Naive thymus-derived CD4-positive, alpha-beta T cell (primary cell): ENCODE data around the gene ATP8A2. TPM values are rescaled to one million over a fixed set of nuclear protein-coding genes. Genes with fewer than 3 reads are reported as not detected.
A peak's percentile ranks its signal among the peaks of the same experiment; 100 is the strongest.
"Not testable (repeated sequence)": the region's sequence is repeated elsewhere in the genome, so short reads cannot be mapped to it uniquely, and the experiment has no call there.

ENCODE experiments used
- ATAC-seq: fragments of 150-1000 bp; cut with Tn5 transposase; 2 replicates; pipeline ENCODE4 v1.10.0; 2021; ENCODE audit warnings: mild to moderate bottlenecking, moderate library complexity
- CTCF ChIA-PET: fragments of 350-600 bp; sonication (Branson Sonifier 250); formaldehyde crosslinking; loops from one replicate; lab custom pipeline; 2021; ENCODE audit warnings: antibody characterized with exemption; lab: Charles Lee
- POLR2A ChIA-PET: fragments of 350-600 bp; sonication (Branson Sonifier 250); formaldehyde crosslinking; loops from one replicate; lab custom pipeline; 2021; ENCODE audit warnings: antibody characterized with exemption, inconsistent platforms; lab: Charles Lee
- DNase-seq, 9 donors: peaks; one replicate each; pipeline versions ENCODE4 v3.0.0 to v3.0.0-alpha.2; 2020 to 2022; ENCODE audit warnings: mixed read lengths in 1 of 9
- H3K27ac ChIP-seq: one replicate; pipeline ENCODE4 v1.7.0; 2013; ENCODE audit warnings: mild to moderate bottlenecking, low read depth, low read length, moderate library complexity
- H3K27me3 ChIP-seq, 2 donors: one replicate each; pipeline ENCODE4 v1.7.0; 2013; ENCODE audit warnings: low read length in 2 of 2, mild to moderate bottlenecking in 2 of 2, moderate library complexity in 2 of 2; ENCODE audit not compliant: control insufficient read depth in 2 of 2, insufficient read depth in 2 of 2
- H3K36me3 ChIP-seq, 3 experiments: 1 replicate in 2 of 3; 2 replicates in 1 of 3; pipeline ENCODE4 v1.7.0; 2013; ENCODE audit warnings: low read length in 3 of 3, mild to moderate bottlenecking in 3 of 3, moderate library complexity in 1 of 3; ENCODE audit not compliant: insufficient read depth in 3 of 3, control insufficient read depth in 2 of 3
- H3K4me1 ChIP-seq, 2 donors: one replicate each; pipeline ENCODE4 v1.7.0; 2013; ENCODE audit warnings: low read length in 2 of 2, mild to moderate bottlenecking in 2 of 2, moderate library complexity in 1 of 2; ENCODE audit not compliant: control insufficient read depth in 2 of 2, insufficient read depth in 2 of 2
- H3K4me3 ChIP-seq: 2 replicates; pipeline ENCODE4 v1.7.0; 2013; ENCODE audit warnings: mild to moderate bottlenecking, low read length
- H3K9me3 ChIP-seq, 3 experiments: 1 replicate in 2 of 3; 2 replicates in 1 of 3; pipeline ENCODE4 v1.7.0; 2013; ENCODE audit warnings: low read length in 3 of 3; ENCODE audit not compliant: control insufficient read depth in 2 of 3
- H3K27ac Mint-ChIP-seq, 9 donors: one replicate each; pipeline ENCODE4 v1.8.0; 2020 to 2022; ENCODE audit warnings: mixed read lengths in 9 of 9, mild to moderate bottlenecking in 8 of 9, moderate library complexity in 5 of 9, inconsistent platforms in 2 of 9
- H3K27me3 Mint-ChIP-seq, 5 donors: one replicate each; pipeline ENCODE4 v1.8.0; 2021 to 2022; ENCODE audit warnings: mixed read lengths in 5 of 5, mild to moderate bottlenecking in 1 of 5
- H3K36me3 Mint-ChIP-seq, 5 donors: one replicate each; pipeline ENCODE4 v1.8.0; 2020 to 2022; ENCODE audit warnings: mixed read lengths in 5 of 5, mild to moderate bottlenecking in 3 of 5, inconsistent platforms in 1 of 5
- H3K4me1 Mint-ChIP-seq, 7 donors: one replicate each; pipeline ENCODE4 v1.8.0; 2020 to 2022; ENCODE audit warnings: mixed read lengths in 7 of 7, mild to moderate bottlenecking in 3 of 7, inconsistent platforms in 1 of 7
- H3K4me3 Mint-ChIP-seq, 10 donors: one replicate each; pipeline ENCODE4 v1.8.0; 2020 to 2022; ENCODE audit warnings: mild to moderate bottlenecking in 10 of 10, mixed read lengths in 10 of 10, moderate library complexity in 6 of 10, inconsistent platforms in 2 of 10
- H3K9me3 Mint-ChIP-seq, 11 donors: one replicate each; pipeline ENCODE4 v1.8.0; 2020 to 2022; ENCODE audit warnings: mixed read lengths in 11 of 11, mild to moderate bottlenecking in 4 of 11, inconsistent platforms in 1 of 11, moderate library complexity in 1 of 11
- intact Hi-C, 2 donors: fragments of 100-400 bp; cut with micrococcal nuclease; formaldehyde crosslinking; loops; one replicate each; pipeline ENCODE4 v1.15.1; 2023
- polyA plus RNA-seq, 2 donors: library from polyadenylated mRNA; unstranded; fragments of 300-500 nt; fragmentation: Illumina TruSeq; gene quantifications; one replicate each; pipeline ENCODE4 v1.2.3, GENCODE V29; 2021
- total RNA-seq, 6 experiments: library from RNA in 5 of 6; stranded (reverse) in 5 of 6; gene quantifications; 1 replicate in 5 of 6; 2 replicates in 1 of 6; pipeline ENCODE4 v1.2.3 and lab custom pipeline; 2021 to 2026

The ATP8A2 gene
- total and polyA plus RNA-seq, 7 experiments from 2014 or later = 0.56 to 2.4 (median 1.2) TPM

DNA sequence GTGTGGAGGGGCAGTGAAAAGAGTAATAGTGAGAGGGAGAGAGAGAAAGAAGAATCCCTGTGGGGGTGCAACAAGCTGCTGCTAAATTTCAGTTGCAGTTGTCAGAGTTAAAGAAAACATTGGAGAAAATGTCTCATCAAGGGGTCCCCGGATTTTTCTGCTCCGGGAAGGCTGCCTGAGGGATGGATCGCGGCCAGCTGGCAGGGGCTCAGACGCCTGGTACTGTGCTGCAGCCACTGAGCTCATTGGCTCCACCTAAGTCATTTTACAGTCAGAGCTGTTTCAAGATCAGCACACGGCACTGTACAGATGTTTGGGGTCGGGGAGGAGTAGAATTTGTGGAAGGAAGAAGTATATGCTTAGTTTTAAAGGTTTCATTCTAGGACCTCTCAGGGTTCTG is 573.8 kb downstream of the ATP8A2 start:
- peaks cover 7 to 14% (median 9%) of the 10 kb centered on the region in 7 donors for H3K4me1 Mint-ChIP-seq
- ATAC-seq (no peak), DNase-seq (no peak)
- H3K36me3 ChIP-seq = no peaks in the 10 kb centered on the region
- H3K9me3 Mint-ChIP-seq = peaks cover 0 to 4% (median 0%) of the 10 kb centered on the region in 11 donors
- no peaks in the 10 kb centered on the region for H3K27me3 Mint-ChIP-seq
- no peaks in the 10 kb centered on the region for H3K9me3 ChIP-seq
- no peaks in the 10 kb centered on the region for H3K27me3 ChIP-seq
- H3K27ac ChIP-seq = no peak overlapping the region
- ChIA-PET CTCF (no interaction called here), POLR2A (no interaction called here)
- no peaks in the 10 kb centered on the region for H3K36me3 Mint-ChIP-seq
- H3K4me1 ChIP-seq = no peaks in the 10 kb centered on the region
- H3K4me3 Mint-ChIP-seq = no peak overlapping the region
- intact Hi-C loops = no loop called here
- H3K4me3 ChIP-seq = no peak overlapping the region
- no peak overlapping the region for H3K27ac Mint-ChIP-seq

DNA sequence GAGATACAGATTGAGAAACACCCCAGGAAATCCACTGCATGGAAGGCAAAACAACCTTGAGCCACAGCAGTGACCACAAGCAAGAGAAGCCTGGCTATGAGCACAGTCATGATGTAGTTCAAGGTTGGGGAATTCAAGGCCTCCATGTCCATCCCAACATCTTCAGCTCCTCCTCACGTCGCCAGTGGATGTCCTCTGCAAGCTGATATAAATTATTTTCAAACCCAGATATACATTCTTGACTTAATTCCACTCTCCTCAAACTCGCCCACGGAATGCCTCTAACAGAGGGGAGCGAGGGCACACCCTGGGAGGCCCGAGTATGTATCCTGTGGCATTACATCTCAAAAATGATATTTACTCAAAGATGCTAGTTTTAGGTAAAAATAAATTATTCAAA is 574.5 kb downstream of the ATP8A2 start:
- H3K4me3 ChIP-seq = no peak overlapping the region
- intact Hi-C loops = no loop called here
- no peaks in the 10 kb centered on the region for H3K27me3 Mint-ChIP-seq
- peaks cover 7 to 14% (median 9%) of the 10 kb centered on the region in 7 donors for H3K4me1 Mint-ChIP-seq
- H3K27ac Mint-ChIP-seq = no peak overlapping the region
- POLR2A ChIA-PET = no interaction called here
- no peaks in the 10 kb centered on the region for H3K4me1 ChIP-seq
- H3K36me3 Mint-ChIP-seq = no peaks in the 10 kb centered on the region
- H3K27me3 ChIP-seq = no peaks in the 10 kb centered on the region
- H3K4me3 Mint-ChIP-seq = no peak overlapping the region
- peaks cover 0 to 5% (median 4%) of the 10 kb centered on the region in 3 experiments for H3K9me3 ChIP-seq
- CTCF ChIA-PET = no interaction called here
- peaks cover 0 to 4% (median 0%) of the 10 kb centered on the region in 11 donors for H3K9me3 Mint-ChIP-seq
- no peak overlapping the region for H3K27ac ChIP-seq
- H3K36me3 ChIP-seq = no peaks in the 10 kb centered on the region
- ATAC-seq = no peak
- DNase-seq = no peak

- POLR2A ChIA-PET = no interaction called here
- H3K4me1 ChIP-seq = peaks cover 0 to 2% of the 10 kb centered on the region in 2 donors
- peak overlapping the region in 1 of 9 donors; percentile 43 for H3K27ac Mint-ChIP-seq
- no peaks in the 10 kb centered on the region for H3K27me3 ChIP-seq
- no peaks in the 10 kb centered on the region for H3K36me3 Mint-ChIP-seq
- H3K9me3 Mint-ChIP-seq = peaks cover 0 to 4% (median 0%) of the 10 kb centered on the region in 11 donors
- no peak overlapping the region for H3K4me3 Mint-ChIP-seq
- no peak overlapping the region for H3K4me3 ChIP-seq
- H3K9me3 ChIP-seq = peaks cover 0 to 5% (median 4%) of the 10 kb centered on the region in 3 experiments
- peaks cover 8 to 18% (median 10%) of the 10 kb centered on the region in 7 donors for H3K4me1 Mint-ChIP-seq
- DNase-seq (no peak), ATAC-seq (no peak)
- H3K36me3 ChIP-seq = no peaks in the 10 kb centered on the region
- CTCF ChIA-PET = no interaction called here
- intact Hi-C loops = no loop called here
- no peak overlapping the region for H3K27ac ChIP-seq
- no peaks in the 10 kb centered on the region for H3K27me3 Mint-ChIP-seq
Observed at GRCh38 chr13:25948910-25949309, 577.1 kb downstream of the ATP8A2 start.

DNA sequence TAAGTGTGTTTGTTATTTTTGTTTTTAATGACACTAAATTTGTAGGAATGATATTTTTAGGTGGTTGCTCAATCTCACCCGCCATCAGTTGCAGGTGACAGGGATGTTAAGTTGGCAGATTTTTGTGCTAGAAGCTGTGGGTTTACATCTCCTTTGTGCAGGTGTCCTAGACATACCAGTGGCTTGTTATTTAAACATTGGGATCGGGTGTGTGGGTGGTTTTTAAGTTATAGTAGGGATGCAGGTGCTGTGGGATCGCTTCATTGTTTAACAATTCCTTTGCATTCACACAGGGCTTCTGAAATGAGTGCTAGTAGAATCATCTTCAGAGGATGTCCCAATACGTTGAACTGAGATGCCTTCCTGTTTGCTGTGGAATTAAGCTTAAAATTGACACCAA is 580.1 kb downstream of the ATP8A2 start:
- no peak overlapping the region for H3K4me3 Mint-ChIP-seq
- Histone ChIP-seq H3K4me1 (peaks cover 7 to 11% of the 10 kb centered on the region in 2 donors), H3K4me3 (no peak overlapping the region), H3K36me3 (no peaks in the 10 kb centered on the region), H3K27ac (no peak overlapping the region), H3K9me3 (peaks cover 0 to 5% (median 4%) of the 10 kb centered on the region in 3 experiments), H3K27me3 (no peaks in the 10 kb centered on the region)
- ATAC-seq = no peak
- no peak overlapping the region for H3K27ac Mint-ChIP-seq
- no peak for DNase-seq
- peaks cover 0 to 11% (median 3%) of the 10 kb centered on the region in 11 donors for H3K9me3 Mint-ChIP-seq
- H3K27me3 Mint-ChIP-seq = peaks cover 0 to 7% (median 0%) of the 10 kb centered on the region in 5 donors
- intact Hi-C loops = loop anchor here in 1 of 2 donors (5.0 kb wide), 1 partner anchor 45 kb away; no protein-coding TSS in a partner anchor
- POLR2A ChIA-PET = interaction anchor here (1.0 kb wide), 1 partner anchor 77 kb away, joined by 3 read pairs; no protein-coding TSS in a partner anchor
- peaks cover 0 to 15% (median 0%) of the 10 kb centered on the region in 5 donors for H3K36me3 Mint-ChIP-seq
- CTCF ChIA-PET = no interaction called here
- peaks cover 2 to 29% (median 16%) of the 10 kb centered on the region in 7 donors for H3K4me1 Mint-ChIP-seq

- H3K9me3 ChIP-seq, H3K27me3 ChIP-seq, H3K36me3 ChIP-seq, ATAC-seq, H3K27me3 Mint-ChIP-seq, H3K4me3 ChIP-seq, H3K27ac ChIP-seq: not testable (repeated sequence)
- H3K4me1 Mint-ChIP-seq = peaks cover 5 to 38% (median 20%) of the 10 kb centered on the region in 7 donors
- peaks cover 0 to 20% (median 5%) of the 10 kb centered on the region in 11 donors for H3K9me3 Mint-ChIP-seq
- peaks cover 7 to 20% of the 10 kb centered on the region in 2 donors for H3K4me1 ChIP-seq
- peak overlapping the region in 5 of 9 donors; percentile 15 to 67 (median 49) for H3K27ac Mint-ChIP-seq
- intact Hi-C loops = loop anchor here in 1 of 2 donors (5.0 kb wide), 1 partner anchor 47 kb away; no protein-coding TSS in a partner anchor
- CTCF ChIA-PET = interaction anchor here (1.1 kb wide), 1 partner anchor 125 kb away, joined by 4 read pairs; no protein-coding TSS in a partner anchor
- POLR2A ChIA-PET = interaction anchor here (0.8 to 1.8 kb wide), 3 partner anchors 9 to 77 kb away, joined by 3 to 6 read pairs (median 4); no protein-coding TSS in a partner anchor
- DNase-seq = peak in 2 of 9 donors; percentile 19 to 25
- peaks cover 0 to 26% (median 0%) of the 10 kb centered on the region in 5 donors for H3K36me3 Mint-ChIP-seq
- H3K4me3 Mint-ChIP-seq = peak overlapping the region in 7 of 10 donors; percentile 14 to 57 (median 47)
Observed at GRCh38 chr13:25954080-25954479, 582.3 kb downstream of the ATP8A2 start.

GRCh38 chr13:25954943-25955342 is 583.2 kb downstream of the ATP8A2 start:
- H3K27ac ChIP-seq, H3K9me3 ChIP-seq, DNase-seq, H3K27me3 ChIP-seq, H3K36me3 ChIP-seq, ATAC-seq, H3K27me3 Mint-ChIP-seq, H3K4me3 ChIP-seq: not testable (repeated sequence)
- CTCF ChIA-PET = interaction anchor here (1.1 kb wide), 1 partner anchor 125 kb away, joined by 4 read pairs; no protein-coding TSS in a partner anchor
- peak overlapping the region in 4 of 9 donors; percentile 15 to 67 (median 54) for H3K27ac Mint-ChIP-seq
- peaks cover 0 to 34% (median 0%) of the 10 kb centered on the region in 5 donors for H3K36me3 Mint-ChIP-seq
- POLR2A ChIA-PET = interaction anchor here (0.8 to 1.8 kb wide), 4 partner anchors 8 to 22 kb away, joined by 3 to 6 read pairs (median 4); no protein-coding TSS in a partner anchor
- peak overlapping the region in 5 of 10 donors; percentile 1 to 57 (median 17) for H3K4me3 Mint-ChIP-seq
- intact Hi-C loops = loop anchor here (5.0 kb wide), 2 partner anchors 48 to 53 kb away; no protein-coding TSS in a partner anchor
- H3K4me1 Mint-ChIP-seq = peaks cover 11 to 47% (median 28%) of the 10 kb centered on the region in 7 donors
- H3K4me1 ChIP-seq = peaks cover 7 to 29% of the 10 kb centered on the region in 2 donors
- H3K9me3 Mint-ChIP-seq = peaks cover 0 to 25% (median 5%) of the 10 kb centered on the region in 11 donors
